Hepatocyte (in vitro differentiated cells): ENCODE measurements around the gene POU2F1. TPM values are rescaled to one million over a fixed set of nuclear protein-coding genes. Genes with fewer than 3 reads are reported as not detected.

Experiments
- DNase-seq: peaks from one replicate; pipeline ENCODE4 v3.0.0-alpha.2; 2016; ENCODE audit warnings: low spot score
- H2AFZ ChIP-seq: fragments of 200-600 bp; sonication (generic); 2 replicates; pipeline ENCODE4 v1.6.0; 2016; ENCODE audit warnings: antibody characterized with exemption, mild to moderate bottlenecking
- H3K27ac ChIP-seq: fragments of 200-600 bp; sonication (generic); 2 replicates; pipeline ENCODE4 v1.5.1; 2016; ENCODE audit warnings: mild to moderate bottlenecking
- H3K27me3 ChIP-seq: fragments of 200-600 bp; sonication (generic); 2 replicates; pipeline ENCODE4 v1.6.1; 2016
- H3K36me3 ChIP-seq: fragments of 200-600 bp; sonication (generic); replicated peaks from 2 replicates; pipeline ENCODE4 v1.5.1; 2016; ENCODE audit warnings: low read depth; ENCODE audit not compliant: insufficient read depth
- H3K4me1 ChIP-seq: fragments of 200-600 bp; sonication (generic); 2 replicates; pipeline ENCODE4 v1.5.1; 2016; ENCODE audit warnings: mild to moderate bottlenecking, moderate library complexity; ENCODE audit not compliant: insufficient read depth
- H3K4me2 ChIP-seq: fragments of 200-600 bp; sonication (generic); 2 replicates; pipeline ENCODE4 v1.6.0; 2016
- H3K4me3 ChIP-seq: fragments of 200-600 bp; sonication (generic); 2 replicates; pipeline ENCODE4 v1.5.1; 2016; ENCODE audit warnings: mild to moderate bottlenecking
- H3K79me2 ChIP-seq: fragments of 200-600 bp; sonication (generic); 2 replicates; pipeline ENCODE4 v1.6.0; 2017; ENCODE audit warnings: mild to moderate bottlenecking
- H3K9me2 ChIP-seq: fragments of 200-600 bp; sonication (generic); replicated peaks from 2 replicates; pipeline ENCODE4 v1.6.0; 2017; ENCODE audit warnings: mild to moderate bottlenecking; ENCODE audit not compliant: insufficient read depth
- H3K9me3 ChIP-seq: fragments of 200-600 bp; sonication (generic); 2 replicates; pipeline ENCODE4 v1.5.1; 2016; ENCODE audit warnings: low read depth, mild to moderate bottlenecking
- H4K20me1 ChIP-seq: fragments of 200-600 bp; sonication (generic); 2 replicates; pipeline ENCODE4 v1.6.0; 2016; ENCODE audit warnings: mild to moderate bottlenecking; ENCODE audit not compliant: insufficient read depth, poor library complexity, severe bottlenecking
- CTCF ChIP-seq: fragments of 200-600 bp; sonication (generic); IDR thresholded peaks from 2 replicates; pipeline ENCODE4 v1.5.1; 2016; ENCODE audit warnings: antibody characterized with exemption, mild to moderate bottlenecking; ENCODE audit not compliant: poor library complexity
- EZH2 ChIP-seq: fragments of 200-600 bp; sonication (generic); IDR thresholded peaks from 2 replicates; pipeline ENCODE4 v1.6.1; 2016; ENCODE audit warnings: antibody characterized with exemption, mild to moderate bottlenecking, borderline replicate concordance
- EZH2phosphoT487 ChIP-seq: fragments of 200-600 bp; sonication (generic); IDR thresholded peaks from one replicate; pipeline ENCODE4 v1.6.1; 2018; ENCODE audit warnings: antibody characterized with exemption, mild to moderate bottlenecking, low read depth, moderate library complexity; ENCODE audit not compliant: unreplicated experiment, severe bottlenecking
- WGBS: methylation state at CpG from one replicate; pipeline ENCODE4 v1.1.6; 2016; ENCODE audit warnings: low lambda C conversion rate; ENCODE audit errors: missing lambda C conversion rate; 5-methylcytosine and 5-hydroxymethylcytosine counted together
- polyA plus RNA-seq: library from polyadenylated mRNA; unstranded; fragments of >200 nt; fragmentation: Nextera tagmentation; extraction: Ambion mirVana; gene quantifications from 2 replicates; pipeline ENCODE4 v1.2.1, GENCODE V29; 2016
- total RNA-seq: library from RNA; depleted of rRNA; stranded (reverse); fragments of >200 nt; gene quantifications from 2 replicates; pipeline ENCODE4 v1.2.3, GENCODE V29; 2014

POU2F1 gene
- total and polyA plus RNA-seq, 2 experiments from 2014 or later = 11.9 to 14.5 TPM

- Histone ChIP-seq H3K9me2 (no peaks in the 10 kb centered on the region), H3K79me2 (no peaks in the 10 kb centered on the region), H3K27ac (no peak overlapping the region), H3K9me3 (no peaks in the 10 kb centered on the region), H2AFZ (no peak overlapping the region), H3K4me3 (no peak overlapping the region), H3K36me3 (no peaks in the 10 kb centered on the region), H3K4me2 (no peak overlapping the region), H4K20me1 (no peaks in the 10 kb centered on the region), H3K4me1 (no peaks in the 10 kb centered on the region), H3K27me3 (no peaks in the 10 kb centered on the region)
- WGBS = 71% methylated on average over 14 of the region's 14 CpGs
- TF ChIP-seq EZH2 = no peak
- TF ChIP-seq EZH2phosphoT487 = no peak
- TF ChIP-seq CTCF = no peak
- DNase-seq = no peak
Measured at GRCh38 chr1:167431261-167431908, 210.7 kb downstream of the POU2F1 start.

- Histone ChIP-seq H3K9me3 (no peaks in the 10 kb centered on the region), H3K79me2 (no peaks in the 10 kb centered on the region), H3K27ac (no peak overlapping the region), H2AFZ (no peak overlapping the region), H3K4me1 (no peaks in the 10 kb centered on the region), H3K4me3 (no peak overlapping the region), H4K20me1 (no peaks in the 10 kb centered on the region), H3K36me3 (no peaks in the 10 kb centered on the region), H3K27me3 (no peaks in the 10 kb centered on the region), H3K4me2 (no peak overlapping the region), H3K9me2 (no peaks in the 10 kb centered on the region)
- TF ChIP-seq EZH2phosphoT487 = no peak
- TF ChIP-seq EZH2 = no peak
- no peak for TF ChIP-seq CTCF
- DNase-seq = no peak
- WGBS = 92% methylated on average over 8 of the region's 8 CpGs
Measured at GRCh38 chr1:167431909-167432650, 211.4 kb downstream of the POU2F1 start.

GRCh38 chr1:167432780-167433179, 212.1 kb downstream of the POU2F1 start:
- Histone ChIP-seq H3K4me2 (no peak overlapping the region), H2AFZ (no peak overlapping the region), H3K9me3 (no peaks in the 10 kb centered on the region), H3K4me1 (no peaks in the 10 kb centered on the region), H3K27me3 (no peaks in the 10 kb centered on the region), H3K36me3 (no peaks in the 10 kb centered on the region), H3K27ac (no peak overlapping the region), H3K9me2 (no peaks in the 10 kb centered on the region), H4K20me1 (no peaks in the 10 kb centered on the region), H3K79me2 (no peaks in the 10 kb centered on the region), H3K4me3 (no peak overlapping the region)
- DNase-seq = no peak
- WGBS = 97% methylated on average over 7 of the region's 7 CpGs
- TF ChIP-seq EZH2phosphoT487 (no peak), CTCF (no peak), EZH2 (no peak)
